ENCODE measurements around the gene MEAF6.

Gene MEAF6

GRCh38 chr1:37486680-37487618 lies 27.6 kb downstream of the MEAF6 start:
- no peak overlapping the region; the same call in 1 of the 2 replicates for H3K4me2 ChIP-seq
- H3K36me3 ChIP-seq (ENCODE audit: insufficient read depth), result no peaks in the 10 kb centered on the region
- no peaks in the 10 kb centered on the region for H4K20me1 ChIP-seq (ENCODE audit: insufficient read depth)
- H3K27ac ChIP-seq, result no peak overlapping the region; the same call in 1 of the 2 replicates
- H3K4me1 ChIP-seq (ENCODE audit: low read depth, poor library complexity, severe bottlenecking), result peaks cover 17% of the 10 kb centered on the region
- TF ChIP-seq, protein P1, sequence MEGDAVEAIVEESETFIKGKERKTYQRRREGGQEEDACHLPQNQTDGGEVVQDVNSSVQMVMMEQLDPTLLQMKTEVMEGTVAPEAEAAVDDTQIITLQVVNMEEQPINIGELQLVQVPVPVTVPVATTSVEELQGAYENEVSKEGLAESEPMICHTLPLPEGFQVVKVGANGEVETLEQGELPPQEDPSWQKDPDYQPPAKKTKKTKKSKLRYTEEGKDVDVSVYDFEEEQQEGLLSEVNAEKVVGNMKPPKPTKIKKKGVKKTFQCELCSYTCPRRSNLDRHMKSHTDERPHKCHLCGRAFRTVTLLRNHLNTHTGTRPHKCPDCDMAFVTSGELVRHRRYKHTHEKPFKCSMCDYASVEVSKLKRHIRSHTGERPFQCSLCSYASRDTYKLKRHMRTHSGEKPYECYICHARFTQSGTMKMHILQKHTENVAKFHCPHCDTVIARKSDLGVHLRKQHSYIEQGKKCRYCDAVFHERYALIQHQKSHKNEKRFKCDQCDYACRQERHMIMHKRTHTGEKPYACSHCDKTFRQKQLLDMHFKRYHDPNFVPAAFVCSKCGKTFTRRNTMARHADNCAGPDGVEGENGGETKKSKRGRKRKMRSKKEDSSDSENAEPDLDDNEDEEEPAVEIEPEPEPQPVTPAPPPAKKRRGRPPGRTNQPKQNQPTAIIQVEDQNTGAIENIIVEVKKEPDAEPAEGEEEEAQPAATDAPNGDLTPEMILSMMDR (conservative IDR thresholded peaks at IDR 0.05; ENCODE audit: low read depth, low read length), result peak; percentile 98
- no peak overlapping the region for H3K4me3 ChIP-seq (IDR thresholded peaks at IDR 0.05; ENCODE audit: insufficient read depth, low read depth, low read length)
- H2AFZ ChIP-seq (ENCODE audit: low read depth), result no peak overlapping the region
- H3K79me2 ChIP-seq (ENCODE audit: insufficient read depth, low read depth), result no peaks in the 10 kb centered on the region
- H3K27me3 ChIP-seq (ENCODE audit: insufficient read depth, low read depth), result no peaks in the 10 kb centered on the region
- no peak overlapping the region for H3K9ac ChIP-seq

DNA sequence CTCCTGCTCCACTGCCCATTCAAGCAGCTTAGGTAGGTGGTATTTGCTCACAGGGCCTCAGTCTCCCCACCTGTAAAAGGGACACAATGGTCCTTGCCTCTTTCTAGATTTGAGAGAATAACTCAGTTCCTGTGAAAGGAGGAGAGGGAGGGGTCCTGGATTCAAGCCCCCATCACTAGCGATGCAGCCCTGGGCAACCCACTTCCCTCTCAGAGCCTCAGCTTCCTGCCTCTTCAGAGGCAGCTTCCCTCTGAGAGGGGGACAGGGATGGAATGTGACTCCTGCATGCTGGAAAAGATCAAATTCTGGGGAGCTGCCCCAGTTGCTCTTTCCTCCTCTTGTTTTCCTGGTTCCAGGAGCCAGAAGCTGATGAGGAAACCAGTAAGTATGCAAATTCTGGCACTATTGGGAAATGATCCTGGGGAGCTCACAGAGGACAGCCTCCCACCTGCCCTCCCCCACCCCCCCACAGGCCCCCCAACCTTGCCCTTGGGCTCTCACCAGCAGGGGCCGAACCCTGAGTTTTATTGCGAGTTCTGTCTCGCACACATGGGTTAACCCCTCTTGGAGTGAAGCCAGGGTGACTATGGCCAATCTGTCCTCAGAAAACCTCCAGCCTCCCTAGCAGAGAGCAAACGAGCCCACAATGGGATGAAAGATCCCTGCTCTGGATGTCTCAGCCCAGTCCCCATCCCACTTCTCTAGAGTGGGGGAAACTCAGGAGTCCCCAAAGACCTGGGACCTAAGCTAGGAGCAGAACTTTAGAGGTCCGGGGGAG lies 28.5 kb downstream of the MEAF6 start:
- H3K27me3 ChIP-seq (ENCODE audit: insufficient read depth, low read depth), result no peaks in the 10 kb centered on the region
- H3K79me2 ChIP-seq (ENCODE audit: insufficient read depth, low read depth), result no peaks in the 10 kb centered on the region
- H4K20me1 ChIP-seq (ENCODE audit: insufficient read depth), result no peaks in the 10 kb centered on the region
- H3K4me3 ChIP-seq (IDR thresholded peaks at IDR 0.05; ENCODE audit: insufficient read depth, low read depth, low read length), result no peak overlapping the region
- H3K27ac ChIP-seq, result no peak overlapping the region
- H3K4me1 ChIP-seq (ENCODE audit: low read depth, poor library complexity, severe bottlenecking), result peaks cover 17% of the 10 kb centered on the region
- no peak overlapping the region for H2AFZ ChIP-seq (ENCODE audit: low read depth)
- no peak overlapping the region for H3K9ac ChIP-seq
- 0 out of 2 replicates have a peak, but pooled peaks cover 1% of the 10 kb centered on the region for H3K36me3 ChIP-seq (ENCODE audit: insufficient read depth)
- TF ChIP-seq, protein P1 (conservative IDR thresholded peaks at IDR 0.05; ENCODE audit: low read depth, low read length), result no peak
- no peak overlapping the region for H3K4me2 ChIP-seq

GRCh38 chr1:37484325-37485051 lies 30.1 kb downstream of the MEAF6 start:
- peaks cover 29% of the 10 kb centered on the region for H3K4me1 ChIP-seq (ENCODE audit: low read depth, poor library complexity, severe bottlenecking)
- H3K36me3 ChIP-seq (ENCODE audit: insufficient read depth), result 0 out of 2 replicates have a peak, but pooled peaks cover 3% of the 10 kb centered on the region
- H3K27ac ChIP-seq, result no peak overlapping the region
- H2AFZ ChIP-seq (ENCODE audit: low read depth), result no peak overlapping the region
- no peaks in the 10 kb centered on the region for H3K27me3 ChIP-seq (ENCODE audit: insufficient read depth, low read depth)
- H3K9ac ChIP-seq, result no peak overlapping the region
- H3K4me3 ChIP-seq (IDR thresholded peaks at IDR 0.05; ENCODE audit: insufficient read depth, low read depth, low read length), result no peak overlapping the region
- peaks cover 8% of the 10 kb centered on the region; the same call in 1 of the 2 replicates for H3K79me2 ChIP-seq (ENCODE audit: insufficient read depth, low read depth)
- H3K4me2 ChIP-seq, result no peak overlapping the region
- TF ChIP-seq, protein P1 (conservative IDR thresholded peaks at IDR 0.05; ENCODE audit: low read depth, low read length), result no peak
- H4K20me1 ChIP-seq (ENCODE audit: insufficient read depth), result no peaks in the 10 kb centered on the region

DNA sequence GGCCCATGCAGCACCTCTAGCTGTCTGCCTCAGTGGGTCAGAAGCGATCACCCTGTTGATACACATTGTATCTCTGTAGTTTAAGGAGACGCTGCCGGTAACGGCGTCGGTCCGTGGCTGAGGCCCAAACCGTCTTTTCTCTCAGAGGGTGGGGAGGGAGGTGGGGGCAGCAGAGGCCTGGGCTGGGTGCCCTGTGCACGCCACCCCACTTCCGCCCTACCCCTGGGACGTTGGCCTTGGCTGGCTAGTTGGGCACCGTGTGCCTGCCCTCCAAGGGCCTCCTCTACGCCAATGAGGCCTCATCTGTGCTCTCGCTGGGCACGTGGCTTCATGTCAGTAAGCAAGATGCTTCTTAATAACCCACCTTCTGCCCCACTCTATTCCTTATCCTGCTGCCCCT lies 30.8 kb downstream of the MEAF6 start:
- Histone ChIP-seq H3K4me2 (no peak overlapping the region), H3K4me1 (ENCODE audit: low read depth, poor library complexity, severe bottlenecking) (peaks cover 36% of the 10 kb centered on the region)

More for the DNA sequence above, 30.8 kb downstream of the MEAF6 start:
- 0 out of 2 replicates have a peak, but pooled peaks cover 3% of the 10 kb centered on the region for H3K36me3 ChIP-seq (ENCODE audit: insufficient read depth)
- H4K20me1 ChIP-seq (ENCODE audit: insufficient read depth), result no peaks in the 10 kb centered on the region
- H3K9ac ChIP-seq, result no peak overlapping the region
- no peaks in the 10 kb centered on the region for H3K27me3 ChIP-seq (ENCODE audit: insufficient read depth, low read depth)
- TF ChIP-seq, protein P1 (conservative IDR thresholded peaks at IDR 0.05; ENCODE audit: low read depth, low read length), result no peak
- H3K79me2 ChIP-seq (ENCODE audit: insufficient read depth, low read depth), result peaks cover 15% of the 10 kb centered on the region
- H3K27ac ChIP-seq, result no peak overlapping the region
- no peak overlapping the region for H2AFZ ChIP-seq (ENCODE audit: low read depth)
- no peak overlapping the region for H3K4me3 ChIP-seq (IDR thresholded peaks at IDR 0.05; ENCODE audit: insufficient read depth, low read depth, low read length)
